GM21576 (cell line): Measurements from ENCODE around the gene SLC27A1.
"Not testable (repeated sequence)": the region's sequence is repeated elsewhere in the genome, so short reads cannot be mapped to it uniquely, and the experiment has no call there.

Experiments
- ATAC-seq: cut with Tn5 transposase; IDR thresholded peaks from one replicate; pipeline ENCODE4 v1.9.1; 2021; ENCODE audit warnings: mild to moderate bottlenecking, moderate library complexity; ENCODE audit not compliant: unreplicated experiment

SLC27A1 gene

DNA sequence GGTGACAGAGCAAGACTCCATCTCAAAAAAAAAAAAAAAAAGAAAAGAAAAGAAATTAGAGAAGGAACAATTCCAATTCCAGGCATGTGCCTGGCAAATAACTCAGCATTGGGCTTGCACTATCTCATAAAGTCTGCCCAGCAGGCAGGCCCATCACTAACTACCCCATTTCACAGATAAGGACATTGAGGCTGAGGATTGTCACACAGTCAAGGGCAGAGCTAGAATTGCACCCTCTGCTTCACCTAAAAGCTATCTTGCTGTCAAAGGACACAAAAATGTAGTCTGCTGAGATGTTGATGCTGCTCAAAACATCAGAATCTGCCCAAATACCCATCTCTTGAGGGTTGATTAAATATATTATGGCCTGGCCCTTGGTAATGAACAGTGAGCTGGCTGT, 64.4 kb downstream of the SLC27A1 start:
- no peak for ATAC-seq

DNA sequence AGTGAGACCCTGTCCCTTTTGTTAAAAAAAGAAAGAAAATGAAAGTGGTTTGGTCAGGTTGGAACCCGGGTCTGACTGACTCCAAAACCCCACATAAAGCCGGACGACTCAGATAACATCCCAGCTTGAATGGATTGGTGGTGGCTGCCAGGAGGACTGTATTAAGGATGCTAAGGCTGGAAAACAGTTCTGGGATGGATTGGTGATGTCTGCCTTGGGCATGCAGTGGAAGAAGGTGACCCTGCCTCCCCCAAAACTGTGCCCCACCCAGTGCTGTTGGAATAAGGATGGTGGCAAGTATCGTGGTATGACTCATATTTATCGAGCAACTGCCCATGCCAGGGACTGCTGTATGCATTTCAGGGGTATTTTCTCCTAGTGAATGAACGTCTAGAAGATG, 66.6 kb downstream of the SLC27A1 start:
- no peak for ATAC-seq

DNA sequence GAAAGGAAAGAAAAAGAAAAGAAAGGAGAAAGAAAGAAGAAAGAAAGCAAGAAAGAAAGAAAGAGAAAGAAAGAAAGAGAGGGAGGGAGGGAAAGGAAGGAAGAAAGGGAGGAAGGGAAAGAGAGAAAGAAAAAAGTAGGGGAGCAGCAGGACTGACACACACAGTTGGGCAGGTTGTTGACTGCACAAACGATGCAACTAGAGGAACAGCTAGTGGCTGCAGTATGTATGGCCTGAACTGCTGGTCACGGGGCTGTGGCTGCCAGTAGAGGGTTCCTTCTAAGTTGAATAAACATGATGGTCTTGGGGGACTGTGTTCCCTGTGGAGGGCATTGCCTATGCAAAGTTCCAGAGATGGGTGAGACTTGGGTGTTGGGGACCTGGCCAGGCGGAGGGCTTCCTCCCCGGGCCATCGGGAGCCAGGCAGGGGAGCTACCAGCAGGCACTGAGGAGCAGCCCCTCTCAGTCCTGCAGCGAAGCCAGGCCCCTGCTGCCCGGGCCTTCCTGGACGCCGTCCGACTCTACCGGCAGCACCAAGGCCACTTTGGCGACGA, 68.4 kb downstream of the SLC27A1 start:
- peak; percentile 6 for ATAC-seq

DNA sequence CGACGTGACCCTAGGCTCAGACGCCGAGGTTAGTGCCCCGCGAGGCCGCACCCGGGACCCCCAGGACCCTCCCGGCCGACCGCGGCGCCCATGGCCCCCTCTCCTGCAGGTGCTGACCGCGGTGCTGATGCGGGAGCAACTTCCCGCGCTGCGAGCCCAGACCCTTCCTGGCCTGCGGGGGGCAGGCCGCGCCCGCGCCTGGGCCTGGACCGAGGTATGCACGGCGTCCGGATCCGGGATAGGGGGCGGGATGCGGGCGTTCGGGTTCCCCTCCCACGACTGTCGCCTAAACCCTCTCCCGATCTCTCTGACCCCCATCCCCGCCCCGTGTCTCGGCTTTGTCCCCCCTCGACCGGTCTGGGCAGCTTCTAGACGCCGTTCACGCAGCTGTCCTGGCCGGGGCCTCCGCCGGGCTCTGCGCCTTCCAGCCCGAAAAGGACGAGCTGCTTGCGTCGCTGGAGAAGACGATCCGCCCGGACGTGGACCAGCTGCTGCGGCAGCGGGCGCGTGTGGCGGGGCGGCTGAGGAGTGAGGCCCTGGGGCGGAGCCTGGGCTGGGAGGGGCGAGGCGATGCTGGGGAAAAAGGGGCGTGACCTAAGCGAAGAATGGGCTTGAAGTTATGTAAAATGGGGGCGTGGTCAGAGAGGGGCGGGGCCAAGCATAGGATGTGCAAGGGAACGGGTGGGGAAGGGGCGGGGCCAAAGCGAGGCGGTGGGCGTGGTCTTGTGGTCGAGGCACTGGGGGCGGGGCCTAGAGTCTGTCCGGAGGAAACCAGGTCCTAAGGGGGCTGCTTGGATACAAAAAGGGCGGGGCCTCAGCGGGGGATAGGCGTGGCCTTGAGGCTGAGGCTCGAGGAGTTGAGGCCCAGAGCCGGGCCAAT, 69.2 kb downstream of the SLC27A1 start:
- peak; percentile 79 for ATAC-seq

DNA sequence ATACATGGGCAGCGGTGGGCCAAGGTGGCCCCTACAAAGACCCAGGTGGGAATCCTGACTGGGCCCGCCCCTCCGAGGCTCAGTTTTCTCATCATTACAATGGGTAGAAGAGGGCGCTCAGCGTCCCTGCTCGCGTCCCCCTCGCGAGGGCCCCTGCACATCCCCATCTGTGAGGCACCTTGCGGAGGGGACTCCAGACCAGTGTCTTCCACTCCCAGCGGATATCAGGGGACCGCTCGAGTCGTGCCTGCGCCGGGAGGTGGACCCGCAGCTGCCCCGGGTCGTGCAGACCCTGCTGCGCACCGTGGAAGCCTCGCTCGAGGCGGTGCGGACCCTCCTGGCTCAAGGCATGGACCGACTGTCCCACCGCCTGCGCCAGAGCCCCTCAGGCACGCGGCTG, 69.8 kb downstream of the SLC27A1 start:
- ATAC-seq, result no peak

DNA sequence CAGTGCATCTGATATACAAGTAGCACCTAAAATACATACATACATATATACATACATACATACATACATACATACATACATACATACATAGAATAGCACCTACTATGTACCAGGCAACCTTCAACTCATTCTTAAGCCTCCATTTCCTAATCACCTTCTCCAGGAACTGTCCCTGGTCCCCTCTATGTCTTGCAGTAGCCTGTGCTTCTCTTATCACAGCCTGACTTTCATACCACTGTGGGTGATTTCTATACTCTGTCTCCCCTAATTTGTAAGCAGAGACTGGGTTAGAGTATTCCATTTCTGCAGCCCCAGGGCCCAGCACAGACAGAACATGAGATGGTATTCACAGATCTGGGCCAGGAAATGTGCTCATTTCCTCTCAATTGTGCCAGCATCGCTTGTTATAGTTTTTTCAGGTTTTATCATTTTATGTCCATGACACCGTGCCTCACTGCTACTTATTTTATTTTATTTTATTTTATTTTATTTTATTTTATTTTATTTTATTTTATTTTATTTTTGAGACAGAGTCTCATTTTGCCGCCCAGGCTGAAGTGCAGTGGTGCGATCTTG, 70.9 kb downstream of the SLC27A1 start:
- ATAC-seq, result no peak

DNA sequence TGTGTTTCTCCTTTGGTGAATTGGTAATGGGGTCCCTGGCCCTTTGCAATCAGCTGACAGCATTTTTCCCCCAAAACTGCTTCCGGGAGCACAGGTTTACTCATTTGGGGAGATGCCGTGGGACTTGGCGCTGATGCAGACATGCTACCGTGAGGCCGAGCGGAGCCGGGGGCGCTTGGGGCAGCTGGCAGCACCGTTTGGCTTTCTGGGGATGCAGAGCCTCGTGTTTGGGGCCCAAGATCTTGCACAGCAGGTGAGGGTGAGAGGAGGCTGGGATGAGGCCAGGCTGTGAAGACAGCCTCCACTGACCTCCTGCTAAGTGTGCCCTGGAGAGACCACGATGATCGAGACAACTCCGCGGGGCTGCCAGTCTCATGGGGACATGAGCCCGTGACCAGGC, 71.7 kb downstream of the SLC27A1 start:
- ATAC-seq, result no peak

DNA sequence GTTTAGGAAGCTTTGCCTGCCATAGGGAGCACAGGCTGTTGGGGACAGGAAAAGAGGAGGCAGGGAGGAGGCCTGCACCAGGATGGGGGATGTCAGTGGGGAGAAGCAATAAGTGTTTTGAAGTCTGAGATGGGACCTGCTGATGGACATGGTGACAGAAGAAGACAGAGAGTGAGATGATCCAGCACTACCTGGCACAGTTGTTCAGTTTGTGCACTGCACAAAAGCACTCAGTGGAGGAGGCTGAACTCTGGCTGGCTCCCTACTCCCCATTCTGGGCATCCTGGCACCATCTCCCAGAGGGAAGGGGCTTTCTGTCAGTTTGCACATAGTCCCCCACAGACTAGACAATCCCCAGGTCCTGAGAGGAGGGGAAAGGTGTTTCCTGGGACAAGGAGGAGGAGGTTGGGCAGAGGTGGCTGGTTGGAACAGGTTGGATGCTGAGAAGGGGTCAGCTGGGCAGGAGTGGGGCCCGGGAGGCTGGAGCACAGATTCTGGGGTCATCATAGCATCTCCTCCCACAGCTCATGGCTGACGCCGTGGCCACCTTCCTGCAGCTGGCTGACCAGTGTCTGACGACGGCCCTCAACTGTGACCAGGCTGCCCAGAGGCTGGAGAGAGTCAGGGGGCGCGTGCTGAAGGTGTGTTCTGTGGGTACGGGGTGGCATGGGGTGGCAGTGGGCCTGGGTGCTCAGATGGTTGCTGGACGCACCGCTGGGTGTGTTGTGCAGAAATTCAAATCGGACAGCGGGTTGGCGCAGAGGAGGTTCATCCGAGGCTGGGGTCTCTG, 72.7 kb downstream of the SLC27A1 start:
- no peak for ATAC-seq

DNA sequence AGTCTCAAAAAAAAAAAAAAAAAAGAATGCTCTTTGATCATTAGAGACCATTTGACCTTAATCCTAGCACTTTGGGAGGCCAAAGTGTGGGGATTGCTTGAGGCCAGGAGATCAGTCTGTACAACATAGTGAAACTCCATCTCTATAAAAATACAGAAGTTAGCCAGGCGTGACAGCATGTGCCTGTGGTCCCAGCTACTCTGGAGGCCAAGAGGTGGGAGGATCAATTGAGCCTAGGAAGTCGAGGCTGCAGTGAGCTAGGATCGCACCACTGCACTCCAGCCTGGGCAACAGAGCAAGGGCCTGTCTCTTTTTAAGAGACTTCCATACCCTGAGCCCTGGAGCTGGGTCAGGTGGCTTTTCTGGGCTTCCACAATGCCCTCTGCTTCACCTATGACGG, 73.7 kb downstream of the SLC27A1 start:
- ATAC-seq, result no peak

DNA sequence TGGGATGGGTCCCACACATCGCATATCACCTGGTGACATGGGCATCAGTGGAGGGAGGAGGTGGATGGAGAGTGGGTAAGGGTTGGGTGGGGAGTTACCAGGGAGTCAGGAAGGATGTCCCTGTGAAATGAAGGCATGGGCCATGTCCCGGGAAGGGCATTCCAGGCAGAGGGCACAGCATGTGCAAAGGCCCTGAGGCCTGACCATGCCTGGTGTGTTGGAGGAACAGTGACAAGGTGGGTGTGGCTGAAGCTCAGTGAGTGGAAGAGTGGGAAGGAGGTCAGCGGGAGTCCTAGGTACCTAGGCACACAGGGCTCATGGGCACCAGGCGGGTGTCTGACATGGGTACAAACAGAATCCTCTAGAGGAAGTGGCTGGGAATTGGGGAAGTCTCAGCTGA, 74.1 kb downstream of the SLC27A1 start:
- ATAC-seq, result no peak

DNA sequence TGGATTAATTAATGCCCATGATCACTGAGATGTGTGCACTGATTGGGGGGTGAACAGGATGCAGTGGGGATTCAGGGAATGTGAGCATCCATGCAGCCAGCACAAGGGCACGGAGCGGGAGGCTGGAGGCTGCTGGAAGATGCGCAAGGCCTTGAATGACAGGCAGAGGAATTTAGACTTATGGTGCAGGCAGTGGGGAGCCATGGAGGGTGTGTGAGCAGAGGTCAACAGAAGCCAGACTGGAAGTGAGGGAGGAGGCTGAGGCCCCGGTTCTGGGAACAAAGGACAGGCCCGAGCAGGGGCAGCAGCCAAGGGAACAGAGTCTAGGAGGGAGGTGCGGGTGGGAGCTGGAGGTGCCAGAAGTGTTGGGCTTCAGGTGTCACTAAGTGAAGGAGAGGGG, 77.8 kb downstream of the SLC27A1 start:
- ATAC-seq, result no peak

DNA sequence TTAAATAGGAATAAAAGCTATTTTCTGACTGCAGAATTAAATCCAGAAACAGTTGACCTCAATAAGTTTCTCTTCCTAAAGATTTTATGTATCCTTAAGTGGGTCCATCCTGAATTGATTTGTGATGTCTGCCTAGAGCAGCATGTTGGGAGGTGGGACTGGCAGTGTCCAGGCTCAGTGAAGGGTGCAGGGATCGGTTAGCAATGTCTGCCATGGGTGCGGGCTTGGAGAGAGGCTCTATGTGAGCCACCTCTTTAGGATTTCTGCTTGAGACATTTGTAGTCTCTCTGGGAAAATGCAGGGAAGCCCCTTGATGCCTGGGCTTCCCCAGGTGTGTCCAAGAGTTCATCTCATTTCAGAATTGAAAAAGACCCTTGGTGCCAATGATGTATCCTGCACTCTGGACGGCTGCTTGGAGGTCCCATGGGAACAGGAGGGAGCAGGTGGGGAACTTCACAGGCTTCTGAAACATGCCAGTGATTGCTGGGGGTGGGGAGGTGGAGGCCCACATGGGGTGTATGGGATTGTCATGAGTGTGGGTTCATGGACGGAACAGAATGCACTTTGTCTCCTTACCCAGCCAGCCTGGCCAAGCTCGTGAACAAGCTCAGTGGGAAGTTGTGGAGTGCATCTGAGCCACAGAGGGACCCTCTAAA, 78.9 kb downstream of the SLC27A1 start:
- ATAC-seq, result no peak

DNA sequence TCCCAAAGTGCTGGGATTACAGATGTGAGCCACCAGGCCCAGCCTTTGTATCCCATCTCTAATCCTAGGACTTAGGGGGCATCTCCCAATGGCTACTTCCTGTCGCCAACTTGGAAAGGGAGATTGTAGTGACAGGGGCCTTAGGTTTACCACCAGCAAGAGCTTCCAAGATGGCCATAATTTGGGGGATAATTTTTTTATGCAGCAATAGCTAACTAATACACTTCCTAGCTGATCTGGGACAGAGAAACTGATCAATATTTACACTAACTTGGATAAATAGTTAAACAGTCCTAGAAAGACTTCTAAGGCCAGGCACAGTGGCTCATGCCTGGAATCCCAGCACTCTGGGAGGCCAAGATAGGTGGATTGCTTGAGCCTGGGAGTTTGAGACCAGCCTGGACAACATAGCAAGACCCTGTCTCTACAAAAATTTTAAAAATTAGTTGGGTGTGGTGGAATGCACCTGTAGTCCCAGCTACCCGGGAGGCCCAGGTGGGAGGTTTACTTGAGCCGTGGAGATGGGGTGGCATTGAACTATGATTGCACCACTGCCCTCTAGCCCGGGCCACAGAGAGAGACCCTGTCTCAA, 79.8 kb downstream of the SLC27A1 start:
- ATAC-seq, result no peak

DNA sequence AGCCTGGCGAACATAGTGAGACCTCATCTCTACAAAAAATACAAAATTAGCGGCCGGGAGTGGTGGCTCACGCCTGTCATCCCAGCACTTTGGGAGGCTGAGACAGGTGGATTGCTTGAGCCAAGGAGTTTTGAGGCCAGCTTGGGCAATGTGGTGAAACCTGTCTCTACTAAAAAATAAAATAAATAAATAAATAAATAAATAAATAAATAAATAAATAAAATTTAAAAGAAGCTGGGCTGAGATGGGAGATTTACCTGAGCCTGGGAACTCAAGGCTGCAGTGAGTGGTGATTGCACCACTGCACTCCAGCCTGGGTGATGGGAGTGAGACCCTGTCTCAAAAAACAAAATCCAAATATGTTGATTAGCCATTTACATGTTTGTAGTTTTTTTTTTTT, 82.4 kb downstream of the SLC27A1 start:
- not testable (repeated sequence) for ATAC-seq

DNA sequence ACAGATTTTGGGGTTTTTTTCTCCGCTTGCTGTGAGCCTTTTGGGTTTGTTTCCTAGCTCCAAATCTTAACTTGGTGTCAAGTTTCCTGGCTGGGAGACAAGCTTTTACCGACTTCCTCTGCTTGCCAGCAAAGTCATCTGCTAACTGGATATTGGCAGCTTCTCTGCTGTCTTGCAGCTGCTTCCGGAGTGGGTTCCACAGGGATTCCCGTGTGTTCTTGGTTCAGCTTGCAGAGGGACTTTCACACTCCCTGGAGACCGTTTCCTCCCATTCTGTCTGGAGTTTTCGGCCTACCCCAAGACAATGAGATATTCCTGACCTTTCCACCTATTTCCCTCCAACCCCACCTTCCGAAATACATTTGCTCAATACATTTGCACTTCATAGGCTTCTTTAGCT, 82.9 kb downstream of the SLC27A1 start:
- no peak for ATAC-seq

DNA sequence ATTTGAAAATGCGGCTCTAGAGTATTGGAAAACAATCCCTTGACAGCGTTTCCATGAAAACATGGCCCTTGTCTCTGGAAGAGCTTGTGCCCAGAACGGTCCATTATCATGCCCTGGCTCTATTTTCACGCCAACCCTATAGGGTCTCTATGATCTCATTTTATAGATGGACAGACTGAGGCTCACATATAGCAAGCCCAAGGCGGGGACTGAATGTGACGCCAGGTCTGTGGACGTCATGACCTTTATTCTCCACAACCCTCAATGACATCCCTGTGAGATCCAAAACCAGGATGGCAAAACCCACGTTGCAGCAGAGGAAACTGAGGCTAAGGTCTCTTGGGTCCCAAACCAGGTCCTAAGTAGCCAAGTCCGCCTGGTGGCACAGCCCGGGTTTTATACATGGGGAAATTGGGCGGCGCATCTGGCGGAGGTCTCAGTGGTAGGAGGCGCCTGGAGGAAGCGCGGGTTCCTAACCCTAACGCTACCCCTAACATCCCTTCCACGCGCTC, 84.7 kb downstream of the SLC27A1 start:
- no peak for ATAC-seq

DNA sequence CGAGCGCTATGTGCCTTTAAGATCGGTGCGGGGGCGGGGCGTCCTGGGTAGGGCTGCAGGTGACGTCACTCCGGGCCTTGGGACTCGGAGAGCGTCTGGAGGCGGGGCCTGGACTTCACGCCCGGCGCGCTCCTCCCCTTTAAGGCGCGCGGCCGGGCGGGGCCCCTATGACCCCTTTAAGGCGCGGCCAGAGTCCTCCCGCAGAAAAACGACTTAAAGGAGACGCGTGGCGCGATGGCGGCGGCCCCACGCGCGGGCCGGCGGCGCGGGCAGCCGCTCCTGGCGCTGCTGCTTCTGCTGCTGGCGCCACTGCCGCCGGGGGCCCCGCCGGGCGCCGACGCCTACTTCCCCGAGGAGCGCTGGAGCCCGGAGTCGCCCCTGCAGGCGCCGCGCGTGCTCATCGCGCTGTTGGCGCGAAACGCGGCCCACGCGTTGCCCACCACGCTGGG, 85.2 kb downstream of the SLC27A1 start, which contains the start of gene COLGALT1:
Gene COLGALT1, plus strand, starts transcription at position 170 of the 449 bp plus-strand sequence. Its CDS starts 65 bp downstream, at position 235.
- ATAC-seq, result peak; percentile 78
